CD14-positive monocyte (primary cell): Measurements from ENCODE around the gene OR56A3. TPM values are rescaled to one million over a fixed set of nuclear protein-coding genes. Genes with fewer than 3 reads are reported as not detected.

Source experiments
- DNase-seq, 3 donors: peaks; one replicate each; pipeline ENCODE4 v3.0.0-alpha.2; 2011 to 2022
- H2AFZ ChIP-seq: 2 replicates; pipeline ENCODE4 v1.6.0; 2012; ENCODE audit warnings: mild to moderate bottlenecking, low read depth, low read length, inconsistent platforms; ENCODE audit not compliant: insufficient read depth, poor library complexity, severe bottlenecking
- H3K27ac ChIP-seq, 2 donors: 1 replicate in 1 of 2; 2 replicates in 1 of 2; pipeline ENCODE4 v1.5.1; 2012 to 2013; ENCODE audit warnings: low read length in 2 of 2, control low read depth in 1 of 2, inconsistent platforms in 1 of 2, low read depth in 1 of 2, mild to moderate bottlenecking in 1 of 2
- H3K27me3 ChIP-seq, 2 donors: one replicate each; pipeline versions ENCODE4 v1.6.0 to v1.6.1; 2011 to 2013; ENCODE audit warnings: low read length in 2 of 2; ENCODE audit not compliant: control insufficient read depth in 2 of 2, insufficient read depth in 2 of 2
- H3K36me3 ChIP-seq, 2 donors: replicated peaks in 1 of 2; 1 replicate in 1 of 2; 2 replicates in 1 of 2; pipeline versions ENCODE4 v1.5.1 to v1.6.1; 2012 to 2013; ENCODE audit warnings: low read length in 2 of 2, control low read depth in 1 of 2, inconsistent platforms in 1 of 2, mild to moderate bottlenecking in 1 of 2; ENCODE audit not compliant: insufficient read depth in 2 of 2, control insufficient read depth in 1 of 2
- H3K4me1 ChIP-seq, 2 donors: 1 replicate in 1 of 2; 2 replicates in 1 of 2; pipeline versions ENCODE4 v1.5.1 to v1.6.1; 2012 to 2013; ENCODE audit warnings: low read length in 2 of 2, control low read depth in 1 of 2, inconsistent platforms in 1 of 2, mild to moderate bottlenecking in 1 of 2, moderate library complexity in 1 of 2; ENCODE audit not compliant: insufficient read depth in 2 of 2, control insufficient read depth in 1 of 2
- H3K4me2 ChIP-seq: replicated peaks from 2 replicates; pipeline ENCODE3; 2012; ENCODE audit warnings: low read length, moderate library complexity, mild to moderate bottlenecking; ENCODE audit not compliant: poor library complexity, severe bottlenecking; ENCODE audit errors: extremely low read depth
- H3K4me3 ChIP-seq, 3 experiments: fragments of 200-600 bp in 1 of 3; sonication (generic) in 1 of 3; replicated peaks in 1 of 3; 1 replicate in 2 of 3; 2 replicates in 1 of 3; pipeline ENCODE4 v1.5.1; 2011 to 2013; ENCODE audit warnings: low read length in 3 of 3, mild to moderate bottlenecking in 3 of 3, control low read depth in 2 of 3, low read depth in 2 of 3, inconsistent platforms in 1 of 3, moderate library complexity in 1 of 3
- H3K79me2 ChIP-seq: 2 replicates; pipeline ENCODE4 v1.6.0; 2012; ENCODE audit warnings: mild to moderate bottlenecking, control low read depth, inconsistent platforms, low read length, moderate library complexity; ENCODE audit not compliant: insufficient read depth
- H3K9ac ChIP-seq: 2 replicates; pipeline ENCODE4 v1.6.0; 2017; ENCODE audit warnings: low read length, mild to moderate bottlenecking; ENCODE audit not compliant: insufficient read depth, poor library complexity, severe bottlenecking
- H3K9me3 ChIP-seq, 2 donors: replicated peaks in 1 of 2; 1 replicate in 1 of 2; 2 replicates in 1 of 2; pipeline versions ENCODE4 v1.5.1 to v1.6.1; 2012 to 2013; ENCODE audit warnings: low read length in 2 of 2, control low read depth in 1 of 2; ENCODE audit not compliant: control insufficient read depth in 1 of 2, insufficient read depth in 1 of 2
- H4K20me1 ChIP-seq: 2 replicates; pipeline ENCODE4 v1.6.0; 2012; ENCODE audit warnings: mild to moderate bottlenecking, low read length, control low read depth, moderate library complexity; ENCODE audit not compliant: insufficient read depth
- H3K27ac Mint-ChIP-seq, 7 donors: one replicate each; pipeline ENCODE4 v1.8.0; 2020; ENCODE audit warnings: mild to moderate bottlenecking in 7 of 7, mixed read lengths in 7 of 7, moderate library complexity in 6 of 7, inconsistent platforms in 2 of 7
- H3K27me3 Mint-ChIP-seq, 3 donors: one replicate each; pipeline ENCODE4 v1.8.0; 2021 to 2022; ENCODE audit warnings: low read depth in 3 of 3, mild to moderate bottlenecking in 3 of 3, mixed read lengths in 3 of 3, moderate library complexity in 3 of 3, inconsistent platforms in 1 of 3
- H3K36me3 Mint-ChIP-seq, 2 donors: one replicate each; pipeline ENCODE4 v1.8.0; 2020; ENCODE audit warnings: mixed read lengths in 2 of 2, inconsistent platforms in 1 of 2, mild to moderate bottlenecking in 1 of 2
- H3K4me1 Mint-ChIP-seq: one replicate; pipeline ENCODE4 v1.8.0; 2020; ENCODE audit warnings: mild to moderate bottlenecking, mixed read lengths
- H3K4me3 Mint-ChIP-seq, 2 donors: one replicate each; pipeline ENCODE4 v1.8.0; 2020; ENCODE audit warnings: mild to moderate bottlenecking in 2 of 2, mixed read lengths in 2 of 2, moderate library complexity in 1 of 2
- H3K9me3 Mint-ChIP-seq, 7 donors: one replicate each; pipeline ENCODE4 v1.8.0; 2020 to 2022; ENCODE audit warnings: mixed read lengths in 7 of 7, mild to moderate bottlenecking in 6 of 7, moderate library complexity in 6 of 7, inconsistent platforms in 2 of 7
- CTCF ChIP-seq: fragments of 200-600 bp; IDR thresholded peaks from one replicate; pipeline ENCODE4 v1.8.0; 2022; ENCODE audit warnings: antibody characterized with exemption, mild to moderate bottlenecking
- WGBS: methylation state at CpG from one replicate; pipeline ENCODE4 v1.1.5; 2013; ENCODE audit warnings: missing lambda C conversion rate; ENCODE audit not compliant: insufficient coverage; 5-methylcytosine and 5-hydroxymethylcytosine counted together
- intact Hi-C, 2 donors: fragments of 100-400 bp; cut with micrococcal nuclease; formaldehyde crosslinking; loops; one replicate each; pipeline versions ENCODE4 v1.15.0 to v1.15.1; 2023
- polyA plus RNA-seq, 3 donors: library from polyadenylated mRNA; depleted of rRNA in 1 of 3; unstranded in 2 of 3; stranded (reverse) in 1 of 3; fragments of 300-500 nt in 2 of 3; fragments of >200 nt in 1 of 3; fragmentation: Illumina TruSeq in 2 of 3; gene quantifications; 1 replicate in 2 of 3; 2 replicates in 1 of 3; pipeline ENCODE4 v1.2.3, GENCODE V29; 2012 to 2021

OR56A3 gene
- polyA plus RNA-seq, 3 donors = not detected

- Histone ChIP-seq H4K20me1 (no peaks in the 10 kb centered on the region), H3K9ac (no peak overlapping the region), H3K9me3 (peaks cover 6 to 15% of the 10 kb centered on the region in 2 donors), H3K36me3 (no peaks in the 10 kb centered on the region), H2AFZ (no peak overlapping the region), H3K4me3 (no peak overlapping the region), H3K79me2 (no peaks in the 10 kb centered on the region), H3K27me3 (no peaks in the 10 kb centered on the region), H3K27ac (no peak overlapping the region), H3K4me1 (no peaks in the 10 kb centered on the region), H3K4me2 (no peak overlapping the region)
- H3K36me3 Mint-ChIP-seq = no peaks in the 10 kb centered on the region
- H3K4me1 Mint-ChIP-seq = no peaks in the 10 kb centered on the region
- DNase-seq = no peak
- intact Hi-C loops = no loop called here
- H3K4me3 Mint-ChIP-seq = no peak overlapping the region
- TF ChIP-seq CTCF = no peak
- peaks cover 0 to 4% (median 4%) of the 10 kb centered on the region in 3 donors for H3K27me3 Mint-ChIP-seq
- H3K27ac Mint-ChIP-seq = no peak overlapping the region
- H3K9me3 Mint-ChIP-seq = peaks cover 6 to 23% (median 15%) of the 10 kb centered on the region in 7 donors
Measured at GRCh38 chr11:5923794-5924193, 18.3 kb upstream of the OR56A3 start.

GRCh38 chr11:5928271-5928670, 13.8 kb upstream of the OR56A3 start:
- TF ChIP-seq CTCF = no peak
- intact Hi-C loops = no loop called here
- Histone ChIP-seq H3K27me3 (no peaks in the 10 kb centered on the region), H3K9ac (no peak overlapping the region), H3K79me2 (no peaks in the 10 kb centered on the region), H2AFZ (no peak overlapping the region), H3K4me1 (no peaks in the 10 kb centered on the region), H3K4me2 (no peak overlapping the region), H3K36me3 (no peaks in the 10 kb centered on the region), H4K20me1 (no peaks in the 10 kb centered on the region), H3K9me3 (peaks cover 28 to 57% of the 10 kb centered on the region in 2 donors), H3K27ac (no peak overlapping the region), H3K4me3 (no peak overlapping the region)
- Mint-ChIP-seq H3K9me3 (peaks cover 36 to 52% (median 42%) of the 10 kb centered on the region in 7 donors), H3K36me3 (no peaks in the 10 kb centered on the region), H3K27me3 (peaks cover 0 to 2% (median 0%) of the 10 kb centered on the region in 3 donors), H3K4me1 (no peaks in the 10 kb centered on the region), H3K27ac (peak overlapping the region in 1 of 7 donors; percentile 54), H3K4me3 (no peak overlapping the region)
- 97% methylated on average over 17 of the region's 17 CpGs for WGBS
- DNase-seq = no peak
